CD4-positive, alpha-beta memory T cell (primary cell): Measurements from ENCODE around the gene KIF22. TPM values are rescaled to one million over a fixed set of nuclear protein-coding genes. Genes with fewer than 3 reads are reported as not detected.
A peak's percentile ranks its signal among the peaks of the same experiment; 100 is the strongest.
"Not testable (repeated sequence)": the region's sequence is repeated elsewhere in the genome, so short reads cannot be mapped to it uniquely, and the experiment has no call there.

Experiments
- CTCF ChIA-PET: fragments of 350-600 bp; sonication (Branson Sonifier 250); formaldehyde crosslinking; loops from one replicate; lab custom pipeline; 2021; ENCODE audit warnings: inconsistent platforms; ENCODE audit not compliant: partially characterized antibody; lab: Charles Lee
- POLR2A ChIA-PET: fragments of 350-600 bp; sonication (Branson Sonifier 250); formaldehyde crosslinking; loops from one replicate; lab custom pipeline; 2021; ENCODE audit not compliant: partially characterized antibody; lab: Charles Lee
- DNase-seq, 5 donors: peaks; one replicate each; pipeline versions ENCODE4 v3.0.0 to v3.0.0-alpha.2; 2020 to 2022; ENCODE audit warnings: mixed read lengths in 1 of 5
- H3K27ac ChIP-seq: one replicate; pipeline ENCODE4 v1.7.0; 2013; ENCODE audit warnings: low read depth, low read length
- H3K27me3 ChIP-seq: 2 replicates; pipeline ENCODE4 v1.7.0; 2013; ENCODE audit warnings: mild to moderate bottlenecking, low read length, moderate library complexity; ENCODE audit not compliant: insufficient read depth
- H3K36me3 ChIP-seq: 2 replicates; pipeline ENCODE4 v1.7.0; 2013; ENCODE audit warnings: mild to moderate bottlenecking, low read length, moderate library complexity; ENCODE audit not compliant: insufficient read depth
- H3K4me1 ChIP-seq: 2 replicates; pipeline ENCODE4 v1.7.0; 2013; ENCODE audit warnings: mild to moderate bottlenecking, low read length, moderate library complexity; ENCODE audit not compliant: insufficient read depth
- H3K4me3 ChIP-seq, 2 donors: one replicate each; pipeline ENCODE4 v1.7.0; 2013; ENCODE audit warnings: low read length in 2 of 2, mild to moderate bottlenecking in 1 of 2
- H3K9me3 ChIP-seq, 2 donors: one replicate each; pipeline ENCODE4 v1.7.0; 2013; ENCODE audit warnings: low read length in 2 of 2, control low read depth in 1 of 2; ENCODE audit not compliant: control insufficient read depth in 1 of 2
- H3K27ac Mint-ChIP-seq, 7 donors: one replicate each; pipeline ENCODE4 v1.8.0; 2020 to 2021; ENCODE audit warnings: mixed read lengths in 7 of 7, mild to moderate bottlenecking in 6 of 7, inconsistent platforms in 3 of 7, moderate library complexity in 3 of 7
- H3K27me3 Mint-ChIP-seq, 2 donors: one replicate each; pipeline ENCODE4 v1.8.0; 2020 to 2021; ENCODE audit warnings: mixed read lengths in 2 of 2
- H3K36me3 Mint-ChIP-seq, 2 donors: one replicate each; pipeline ENCODE4 v1.8.0; 2020 to 2021; ENCODE audit warnings: mixed read lengths in 2 of 2, inconsistent platforms in 1 of 2, mild to moderate bottlenecking in 1 of 2
- H3K4me1 Mint-ChIP-seq, 4 donors: one replicate each; pipeline ENCODE4 v1.8.0; 2020 to 2021; ENCODE audit warnings: mixed read lengths in 4 of 4, mild to moderate bottlenecking in 1 of 4
- H3K4me3 Mint-ChIP-seq, 8 donors: one replicate each; pipeline ENCODE4 v1.8.0; 2020 to 2021; ENCODE audit warnings: mixed read lengths in 8 of 8, mild to moderate bottlenecking in 7 of 8, moderate library complexity in 6 of 8, inconsistent platforms in 3 of 8
- H3K9me3 Mint-ChIP-seq, 8 donors: one replicate each; pipeline ENCODE4 v1.8.0; 2020 to 2021; ENCODE audit warnings: mixed read lengths in 8 of 8, mild to moderate bottlenecking in 5 of 8, inconsistent platforms in 3 of 8, moderate library complexity in 1 of 8
- intact Hi-C: fragments of 100-400 bp; cut with micrococcal nuclease; formaldehyde crosslinking; loops from one replicate; pipeline ENCODE4 v1.15.1; 2023
- polyA plus RNA-seq, 2 donors: library from polyadenylated mRNA; unstranded; fragments of 300-500 nt; fragmentation: Illumina TruSeq; gene quantifications; one replicate each; pipeline ENCODE4 v1.2.3, GENCODE V29; 2021
- total RNA-seq, 2 experiments: library from RNA; stranded (reverse); gene quantifications; one replicate each; pipeline ENCODE4 v1.2.3, GENCODE V29; 2021

The KIF22 gene
- total and polyA plus RNA-seq, 4 experiments from 2014 or later: 35.7 to 98.6 (median 71.8) TPM

- ChIA-PET CTCF (interaction anchor here (0.8 to 7.5 kb wide), 4 partner anchors 10 to 93 kb away, joined by 3 to 53 read pairs (median 10); no protein-coding TSS in a partner anchor), POLR2A (interaction anchor here (0.5 to 12.0 kb wide), 5 partner anchors 17 to 246 kb away, joined by 3 to 522 read pairs (median 3); partner anchors contain the start of genes C16orf54, MAZ, MVP and PAGR1)
- H3K27ac ChIP-seq, H3K27me3 ChIP-seq, H3K9me3 Mint-ChIP-seq, H3K27me3 Mint-ChIP-seq, DNase-seq, H3K4me3 ChIP-seq, intact Hi-C loops, H3K9me3 ChIP-seq: not testable (repeated sequence)
- peaks cover 21% of the 10 kb centered on the region for H3K36me3 ChIP-seq
- Mint-ChIP-seq H3K4me3 (peak overlapping the region in 3 of 8 donors; percentile 5 to 100 (median 99)), H3K27ac (peak overlapping the region in 5 of 7 donors; percentile 2 to 82 (median 73)), H3K36me3 (peaks cover 10 to 49% of the 10 kb centered on the region in 2 donors), H3K4me1 (peaks cover 25 to 62% (median 37%) of the 10 kb centered on the region in 4 donors)
- H3K4me1 ChIP-seq: peaks cover 39% of the 10 kb centered on the region
Observed at GRCh38 chr16:29793153-29793552, 2.6 kb downstream of the KIF22 start.

GRCh38 chr16:29794231-29794710 lies 3.7 kb downstream of the KIF22 start:
- H3K27ac Mint-ChIP-seq: peak overlapping the region in 1 of 7 donors; percentile 43
- H3K9me3 ChIP-seq: no peaks in the 10 kb centered on the region
- peaks cover 25 to 62% (median 37%) of the 10 kb centered on the region in 4 donors for H3K4me1 Mint-ChIP-seq
- CTCF ChIA-PET: interaction anchor here (0.8 to 7.5 kb wide), 6 partner anchors 9 to 94 kb away, joined by 3 to 53 read pairs (median 8); partner anchors contain the start of gene PAGR1
- peaks cover 20 to 59% of the 10 kb centered on the region in 2 donors for H3K36me3 Mint-ChIP-seq
- no peak overlapping the region for H3K4me3 Mint-ChIP-seq
- POLR2A ChIA-PET: interaction anchor here (0.6 to 12.0 kb wide), 6 partner anchors 10 to 92 kb away, joined by 3 to 522 read pairs (median 4); partner anchors contain the start of genes C16orf54, MAZ, MVP and PAGR1
- H3K36me3 ChIP-seq: peaks cover 32% of the 10 kb centered on the region
- H3K9me3 Mint-ChIP-seq: no peaks in the 10 kb centered on the region
- no peak overlapping the region for H3K4me3 ChIP-seq
- H3K4me1 ChIP-seq: peaks cover 39% of the 10 kb centered on the region
- no peak overlapping the region for H3K27ac ChIP-seq
- DNase-seq: no peak
- intact Hi-C loops: no loop called here
- no peaks in the 10 kb centered on the region for H3K27me3 Mint-ChIP-seq
- H3K27me3 ChIP-seq: no peaks in the 10 kb centered on the region

GRCh38 chr16:29802416-29802935 lies 11.9 kb downstream of the KIF22 start:
- POLR2A ChIA-PET: interaction anchor here (1.2 to 24.0 kb wide), 6 partner anchors 9 to 101 kb away, joined by 3 to 522 read pairs (median 28); partner anchors contain the start of genes C16orf54, KIF22 and PAGR1

GRCh38 chr16:29804020-29804419 lies 13.5 kb downstream of the KIF22 start:
- Histone ChIP-seq H3K9me3 (no peaks in the 10 kb centered on the region), H3K4me1 (peaks cover 31% of the 10 kb centered on the region), H3K27me3 (no peaks in the 10 kb centered on the region), H3K36me3 (peaks cover 21% of the 10 kb centered on the region), H3K4me3 (no peak overlapping the region), H3K27ac (peak overlapping the region; percentile 86)
- Mint-ChIP-seq H3K9me3 (peaks cover 0 to 5% (median 0%) of the 10 kb centered on the region in 8 donors), H3K27me3 (no peaks in the 10 kb centered on the region), H3K4me3 (peak overlapping the region; percentile 87 to 100 (median 99)), H3K4me1 (peaks cover 17 to 42% (median 28%) of the 10 kb centered on the region in 4 donors), H3K36me3 (peaks cover 22 to 52% of the 10 kb centered on the region in 2 donors), H3K27ac (peak overlapping the region; percentile 95 to 100 (median 97))
- POLR2A ChIA-PET: interaction anchor here (0.6 to 24.0 kb wide), 16 partner anchors 9 to 614 kb away, joined by 3 to 522 read pairs (median 7); partner anchors contain the start of genes ALDOA, C16orf54, CDIPT and KIF22
- DNase-seq: no peak
- CTCF ChIA-PET: interaction anchor here (0.8 to 4.9 kb wide), 11 partner anchors 10 to 113 kb away, joined by 3 to 53 read pairs (median 6); partner anchors contain the start of genes KIF22, MVP and PAGR1
- intact Hi-C loops: loop anchor here (10.0 kb wide), 1 partner anchor 209 kb away; no protein-coding TSS in a partner anchor

More at GRCh38 chr16:29802416-29802935, 11.9 kb downstream of the KIF22 start:
- intact Hi-C loops: loop anchor here (10.0 kb wide), 1 partner anchor 208 kb away; no protein-coding TSS in a partner anchor
- Mint-ChIP-seq H3K27me3 (no peaks in the 10 kb centered on the region), H3K36me3 (peaks cover 28 to 51% of the 10 kb centered on the region in 2 donors), H3K9me3 (peaks cover 0 to 5% (median 0%) of the 10 kb centered on the region in 8 donors), H3K27ac (peak overlapping the region in 5 of 7 donors; percentile 30 to 98 (median 77)), H3K4me3 (peak overlapping the region in 1 of 8 donors; percentile 61), H3K4me1 (peaks cover 9 to 26% (median 17%) of the 10 kb centered on the region in 4 donors)
- Histone ChIP-seq H3K9me3 (no peaks in the 10 kb centered on the region), H3K36me3 (peaks cover 31% of the 10 kb centered on the region), H3K4me3 (no peak overlapping the region), H3K27ac (no peak overlapping the region), H3K4me1 (peaks cover 17% of the 10 kb centered on the region), H3K27me3 (no peaks in the 10 kb centered on the region)
- CTCF ChIA-PET: interaction anchor here (0.8 to 4.9 kb wide), 8 partner anchors 10 to 217 kb away, joined by 3 to 53 read pairs (median 5); partner anchors contain the start of genes KIF22 and PAGR1
- DNase-seq: no peak

GRCh38 chr16:29804455-29805231 lies 14.1 kb downstream of the KIF22 start:
- Histone ChIP-seq H3K27me3 (no peaks in the 10 kb centered on the region), H3K4me3 (peak overlapping the region; percentile 43 to 95), H3K27ac (peak overlapping the region; percentile 86), H3K4me1 (peaks cover 37% of the 10 kb centered on the region), H3K9me3 (no peaks in the 10 kb centered on the region), H3K36me3 (peaks cover 18% of the 10 kb centered on the region)
- H3K27ac Mint-ChIP-seq: peak overlapping the region; percentile 98 to 100 (median 99)
- POLR2A ChIA-PET: interaction anchor here (0.6 to 24.0 kb wide), 16 partner anchors 8 to 613 kb away, joined by 3 to 522 read pairs (median 6); partner anchors contain the start of genes ALDOA, C16orf54, CDIPT and KIF22
- peaks cover 0 to 7% (median 0%) of the 10 kb centered on the region in 8 donors for H3K9me3 Mint-ChIP-seq
- peak overlapping the region; percentile 99 to 100 (median 100) for H3K4me3 Mint-ChIP-seq
- DNase-seq: no peak
- H3K27me3 Mint-ChIP-seq: no peaks in the 10 kb centered on the region
- peaks cover 17 to 44% (median 31%) of the 10 kb centered on the region in 4 donors for H3K4me1 Mint-ChIP-seq
- CTCF ChIA-PET: interaction anchor here (0.8 to 4.9 kb wide), 11 partner anchors 10 to 113 kb away, joined by 3 to 53 read pairs (median 6); partner anchors contain the start of genes KIF22, MVP and PAGR1
- peaks cover 20 to 48% of the 10 kb centered on the region in 2 donors for H3K36me3 Mint-ChIP-seq
- intact Hi-C loops: loop anchor here (1.0 to 10.0 kb wide), 7 partner anchors 14 to 573 kb away; partner anchors contain the start of genes KIF22 and TMEM219
